Measurements from ENCODE around the gene SLC1A1. TPM values are rescaled to one million over a fixed set of nuclear protein-coding genes. Genes with fewer than 3 reads are reported as not detected.

The SLC1A1 gene
- total RNA-seq, 1 experiment from 2014 or later: 3.2 TPM

- Histone ChIP-seq H3K27me3 (ENCODE audit: low read length) (no peaks in the 10 kb centered on the region), H3K4me3 (ENCODE audit: low read length) (no peak overlapping the region), H4K20me1 (ENCODE audit: low read length) (no peaks in the 10 kb centered on the region), H3K9ac (ENCODE audit: low read length) (no peak overlapping the region), H3F3A (ENCODE audit: low read length, unreplicated experiment) (no peaks in the 10 kb centered on the region), H2AFZ (ENCODE audit: low read length) (no peak overlapping the region), H3K9me2 (replicated peaks; ENCODE audit: low read length) (no peaks in the 10 kb centered on the region), H3K4me2 (ENCODE audit: low read length) (no peak overlapping the region), H3K27ac (ENCODE audit: low read length) (no peak overlapping the region), H3K36me3 (ENCODE audit: low read depth, low read length) (no peaks in the 10 kb centered on the region), H3K9me3 (ENCODE audit: low read length) (no peaks in the 10 kb centered on the region), H3K4me1 (ENCODE audit: insufficient read depth, low read length) (peaks cover 14% of the 10 kb centered on the region), H3K79me2 (ENCODE audit: low read length) (no peaks in the 10 kb centered on the region)
- BruUV-seq (replicated peaks): no TSS peak
- POLR2A ChIA-PET (ENCODE audit: unreplicated experiment): no interaction called here
- DNase-seq (no peak), ATAC-seq (no peak)
- intact Hi-C loops (cut with micrococcal nuclease): no loop called here
- no peak for TF ChIP-seq EZH2 (IDR thresholded peaks at IDR 0.05; ENCODE audit: low read length, unreplicated experiment)
- TF ChIP-seq, protein P1, sequence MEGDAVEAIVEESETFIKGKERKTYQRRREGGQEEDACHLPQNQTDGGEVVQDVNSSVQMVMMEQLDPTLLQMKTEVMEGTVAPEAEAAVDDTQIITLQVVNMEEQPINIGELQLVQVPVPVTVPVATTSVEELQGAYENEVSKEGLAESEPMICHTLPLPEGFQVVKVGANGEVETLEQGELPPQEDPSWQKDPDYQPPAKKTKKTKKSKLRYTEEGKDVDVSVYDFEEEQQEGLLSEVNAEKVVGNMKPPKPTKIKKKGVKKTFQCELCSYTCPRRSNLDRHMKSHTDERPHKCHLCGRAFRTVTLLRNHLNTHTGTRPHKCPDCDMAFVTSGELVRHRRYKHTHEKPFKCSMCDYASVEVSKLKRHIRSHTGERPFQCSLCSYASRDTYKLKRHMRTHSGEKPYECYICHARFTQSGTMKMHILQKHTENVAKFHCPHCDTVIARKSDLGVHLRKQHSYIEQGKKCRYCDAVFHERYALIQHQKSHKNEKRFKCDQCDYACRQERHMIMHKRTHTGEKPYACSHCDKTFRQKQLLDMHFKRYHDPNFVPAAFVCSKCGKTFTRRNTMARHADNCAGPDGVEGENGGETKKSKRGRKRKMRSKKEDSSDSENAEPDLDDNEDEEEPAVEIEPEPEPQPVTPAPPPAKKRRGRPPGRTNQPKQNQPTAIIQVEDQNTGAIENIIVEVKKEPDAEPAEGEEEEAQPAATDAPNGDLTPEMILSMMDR (conservative IDR thresholded peaks at IDR 0.05; ENCODE audit: low read depth, low read length): no peak
- no peak for TF ChIP-seq EZH2phosphoT487 (IDR thresholded peaks at IDR 0.05; ENCODE audit: borderline replicate concordance, low read length)
- CTCF ChIA-PET: no interaction called here
These were observed 19.3 kb downstream of the SLC1A1 start for GRCh38 chr9:4509590-4509984.

- no peak overlapping the region for H3K9ac ChIP-seq (ENCODE audit: low read length)
- peaks cover 14% of the 10 kb centered on the region for H3K4me1 ChIP-seq (ENCODE audit: insufficient read depth, low read length)
- no peak overlapping the region for H3K4me2 ChIP-seq (ENCODE audit: low read length)
- ATAC-seq: no peak
- H2AFZ ChIP-seq (ENCODE audit: low read length): no peak overlapping the region
- H3K9me3 ChIP-seq (ENCODE audit: low read length): no peaks in the 10 kb centered on the region
- intact Hi-C loops (cut with micrococcal nuclease): no loop called here
- H3K4me3 ChIP-seq (ENCODE audit: low read length): no peak overlapping the region
- TF ChIP-seq, protein P1 (conservative IDR thresholded peaks at IDR 0.05; ENCODE audit: low read depth, low read length): no peak
- TF ChIP-seq EZH2phosphoT487 (IDR thresholded peaks at IDR 0.05; ENCODE audit: borderline replicate concordance, low read length): no peak
- no peak for TF ChIP-seq EZH2 (IDR thresholded peaks at IDR 0.05; ENCODE audit: low read length, unreplicated experiment)
- no peaks in the 10 kb centered on the region for H3F3A ChIP-seq (ENCODE audit: low read length, unreplicated experiment)
- no peaks in the 10 kb centered on the region for H4K20me1 ChIP-seq (ENCODE audit: low read length)
- no peaks in the 10 kb centered on the region for H3K79me2 ChIP-seq (ENCODE audit: low read length)
- no peaks in the 10 kb centered on the region for H3K36me3 ChIP-seq (ENCODE audit: low read depth, low read length)
- ChIA-PET CTCF (interaction anchor here (0.7 kb wide), 1 partner anchor 130 kb away, joined by 3 read pairs; no protein-coding TSS in a partner anchor), POLR2A (ENCODE audit: unreplicated experiment) (no interaction called here)
- BruUV-seq (replicated peaks): no TSS peak
- no peak overlapping the region for H3K27ac ChIP-seq (ENCODE audit: low read length)
- no peak for DNase-seq
- H3K9me2 ChIP-seq (replicated peaks; ENCODE audit: low read length): no peaks in the 10 kb centered on the region
- H3K27me3 ChIP-seq (ENCODE audit: low read length): no peaks in the 10 kb centered on the region
These were observed 20.5 kb downstream of the SLC1A1 start for GRCh38 chr9:4510546-4511322.
